Measurements from ENCODE around the gene BCKDHA. TPM values are rescaled to one million over a fixed set of nuclear protein-coding genes. Genes with fewer than 3 reads are reported as not detected.

BCKDHA gene
- total and polyA plus RNA-seq, 9 of the 15 experiments (the other 6 are each of a cell fraction or from before 2014, with no cell fraction given) = 4.5 to 52.5 (median 14.1) TPM

DNA sequence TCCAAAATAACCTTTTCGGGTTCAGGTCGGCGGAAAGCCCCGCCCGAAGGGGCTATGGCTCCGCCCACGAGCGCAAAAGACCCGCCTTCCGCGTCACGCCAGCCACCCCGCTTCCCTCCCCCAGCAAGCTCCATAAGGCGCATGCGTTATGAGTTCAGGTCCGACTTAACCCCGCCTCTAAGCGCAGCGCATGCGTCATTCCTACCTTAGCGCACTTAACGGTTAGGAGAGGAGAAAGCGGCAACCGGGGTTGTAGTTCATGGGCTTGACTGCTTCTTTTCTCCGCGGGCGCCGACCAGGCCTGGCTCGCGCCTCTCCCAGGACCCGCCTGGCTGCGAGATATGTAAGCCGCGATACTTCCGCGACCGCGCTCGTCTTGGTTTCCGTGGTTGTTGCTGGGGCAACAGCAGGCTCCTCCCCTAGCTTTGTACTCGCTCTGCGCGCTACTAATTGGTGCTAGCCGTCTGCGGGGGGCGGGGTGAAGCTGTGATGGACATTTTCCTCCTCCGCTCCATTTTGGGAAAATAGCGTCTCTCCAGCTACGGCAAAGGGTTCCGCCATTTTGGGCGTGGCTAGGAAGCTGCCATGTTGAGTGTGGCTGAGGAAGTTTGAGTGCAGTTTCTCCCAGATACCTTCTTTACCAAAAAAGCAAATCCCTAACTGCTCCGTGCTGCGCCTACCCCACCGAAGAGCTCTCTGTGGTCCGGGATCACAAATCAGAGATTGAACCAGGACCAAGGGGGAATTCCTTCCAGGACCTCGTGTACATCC, 33.7 kb upstream of the BCKDHA start, which contains the start of gene B9D2 (continued):
- TF ChIP-seq NFYB (IDR thresholded peaks at IDR 0.05; ENCODE audit: extremely low read depth, insufficient read length) (peak; percentile 42), ZNF3 (CRISPR knock-in tag; IDR thresholded peaks at IDR 0.05) (no peak), GATAD2A (IDR thresholded peaks at IDR 0.05) (no peak), ZNF311 (CRISPR knock-in tag; IDR thresholded peaks at IDR 0.05) (no peak), XRCC4 (IDR thresholded peaks at IDR 0.05; ENCODE audit: extremely low read depth, insufficient read depth, insufficient read length) (no peak), FOXJ2 (tag; IDR thresholded peaks at IDR 0.05) (peak; percentile 88), NR2C2 (CRISPR knock-in tag; IDR thresholded peaks at IDR 0.05) (no peak), NR2C2 (tag; IDR thresholded peaks at IDR 0.05) (peak; percentile 83), KLF10 (CRISPR knock-in tag; IDR thresholded peaks at IDR 0.05) (no peak), JUNB (CRISPR knock-in tag; conservative IDR thresholded peaks at IDR 0.05) (no peak), ZKSCAN1 (IDR thresholded peaks at IDR 0.05; ENCODE audit: low read depth, low read length) (no peak), HDAC2 (IDR thresholded peaks at IDR 0.05) (no peak)
- TF ChIP-seq, protein P1, sequence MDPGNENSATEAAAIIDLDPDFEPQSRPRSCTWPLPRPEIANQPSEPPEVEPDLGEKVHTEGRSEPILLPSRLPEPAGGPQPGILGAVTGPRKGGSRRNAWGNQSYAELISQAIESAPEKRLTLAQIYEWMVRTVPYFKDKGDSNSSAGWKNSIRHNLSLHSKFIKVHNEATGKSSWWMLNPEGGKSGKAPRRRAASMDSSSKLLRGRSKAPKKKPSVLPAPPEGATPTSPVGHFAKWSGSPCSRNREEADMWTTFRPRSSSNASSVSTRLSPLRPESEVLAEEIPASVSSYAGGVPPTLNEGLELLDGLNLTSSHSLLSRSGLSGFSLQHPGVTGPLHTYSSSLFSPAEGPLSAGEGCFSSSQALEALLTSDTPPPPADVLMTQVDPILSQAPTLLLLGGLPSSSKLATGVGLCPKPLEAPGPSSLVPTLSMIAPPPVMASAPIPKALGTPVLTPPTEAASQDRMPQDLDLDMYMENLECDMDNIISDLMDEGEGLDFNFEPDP (CRISPR knock-in tag; IDR thresholded peaks at IDR 0.05) = peak; percentile 39; the same call in 1 of the 2 replicates
- TF ChIP-seq, protein P2, sequence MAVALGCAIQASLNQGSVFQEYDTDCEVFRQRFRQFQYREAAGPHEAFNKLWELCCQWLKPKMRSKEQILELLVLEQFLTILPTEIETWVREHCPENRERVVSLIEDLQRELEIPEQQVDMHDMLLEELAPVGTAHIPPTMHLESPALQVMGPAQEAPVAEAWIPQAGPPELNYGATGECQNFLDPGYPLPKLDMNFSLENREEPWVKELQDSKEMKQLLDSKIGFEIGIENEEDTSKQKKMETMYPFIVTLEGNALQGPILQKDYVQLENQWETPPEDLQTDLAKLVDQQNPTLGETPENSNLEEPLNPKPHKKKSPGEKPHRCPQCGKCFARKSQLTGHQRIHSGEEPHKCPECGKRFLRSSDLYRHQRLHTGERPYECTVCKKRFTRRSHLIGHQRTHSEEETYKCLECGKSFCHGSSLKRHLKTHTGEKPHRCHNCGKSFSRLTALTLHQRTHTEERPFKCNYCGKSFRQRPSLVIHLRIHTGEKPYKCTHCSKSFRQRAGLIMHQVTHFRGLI (CRISPR knock-in tag; IDR thresholded peaks at IDR 0.05) = no peak
- TF ChIP-seq, protein P3, sequence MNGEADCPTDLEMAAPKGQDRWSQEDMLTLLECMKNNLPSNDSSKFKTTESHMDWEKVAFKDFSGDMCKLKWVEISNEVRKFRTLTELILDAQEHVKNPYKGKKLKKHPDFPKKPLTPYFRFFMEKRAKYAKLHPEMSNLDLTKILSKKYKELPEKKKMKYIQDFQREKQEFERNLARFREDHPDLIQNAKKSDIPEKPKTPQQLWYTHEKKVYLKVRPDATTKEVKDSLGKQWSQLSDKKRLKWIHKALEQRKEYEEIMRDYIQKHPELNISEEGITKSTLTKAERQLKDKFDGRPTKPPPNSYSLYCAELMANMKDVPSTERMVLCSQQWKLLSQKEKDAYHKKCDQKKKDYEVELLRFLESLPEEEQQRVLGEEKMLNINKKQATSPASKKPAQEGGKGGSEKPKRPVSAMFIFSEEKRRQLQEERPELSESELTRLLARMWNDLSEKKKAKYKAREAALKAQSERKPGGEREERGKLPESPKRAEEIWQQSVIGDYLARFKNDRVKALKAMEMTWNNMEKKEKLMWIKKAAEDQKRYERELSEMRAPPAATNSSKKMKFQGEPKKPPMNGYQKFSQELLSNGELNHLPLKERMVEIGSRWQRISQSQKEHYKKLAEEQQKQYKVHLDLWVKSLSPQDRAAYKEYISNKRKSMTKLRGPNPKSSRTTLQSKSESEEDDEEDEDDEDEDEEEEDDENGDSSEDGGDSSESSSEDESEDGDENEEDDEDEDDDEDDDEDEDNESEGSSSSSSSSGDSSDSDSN (IDR thresholded peaks at IDR 0.05; ENCODE audit: borderline replicate concordance in 1 of 2, low read depth in 2 of 2, low read length in 2 of 2) = 0 out of 4 replicates have a peak, but pooled peaks of 1 of the 2 experiments have one; percentile 43
- TF ChIP-seq, protein P4, sequence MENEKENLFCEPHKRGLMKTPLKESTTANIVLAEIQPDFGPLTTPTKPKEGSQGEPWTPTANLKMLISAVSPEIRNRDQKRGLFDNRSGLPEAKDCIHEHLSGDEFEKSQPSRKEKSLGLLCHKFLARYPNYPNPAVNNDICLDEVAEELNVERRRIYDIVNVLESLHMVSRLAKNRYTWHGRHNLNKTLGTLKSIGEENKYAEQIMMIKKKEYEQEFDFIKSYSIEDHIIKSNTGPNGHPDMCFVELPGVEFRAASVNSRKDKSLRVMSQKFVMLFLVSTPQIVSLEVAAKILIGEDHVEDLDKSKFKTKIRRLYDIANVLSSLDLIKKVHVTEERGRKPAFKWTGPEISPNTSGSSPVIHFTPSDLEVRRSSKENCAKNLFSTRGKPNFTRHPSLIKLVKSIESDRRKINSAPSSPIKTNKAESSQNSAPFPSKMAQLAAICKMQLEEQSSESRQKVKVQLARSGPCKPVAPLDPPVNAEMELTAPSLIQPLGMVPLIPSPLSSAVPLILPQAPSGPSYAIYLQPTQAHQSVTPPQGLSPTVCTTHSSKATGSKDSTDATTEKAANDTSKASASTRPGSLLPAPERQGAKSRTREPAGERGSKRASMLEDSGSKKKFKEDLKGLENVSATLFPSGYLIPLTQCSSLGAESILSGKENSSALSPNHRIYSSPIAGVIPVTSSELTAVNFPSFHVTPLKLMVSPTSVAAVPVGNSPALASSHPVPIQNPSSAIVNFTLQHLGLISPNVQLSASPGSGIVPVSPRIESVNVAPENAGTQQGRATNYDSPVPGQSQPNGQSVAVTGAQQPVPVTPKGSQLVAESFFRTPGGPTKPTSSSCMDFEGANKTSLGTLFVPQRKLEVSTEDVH (IDR thresholded peaks at IDR 0.05; ENCODE audit: low read depth, partially characterized antibody) = no peak

Data from K562 (cell line).